Activated CD4-positive, CD25-positive, alpha-beta regulatory T cell treated with anti-CD3 and anti-CD28 coated beads, Interleukin-2, amount 50 U/mL, for 72 hours (primary cell): ENCODE measurements around the gene SFT2D1.
"Not testable (repeated sequence)": the region's sequence is repeated elsewhere in the genome, so short reads cannot be mapped to it uniquely, and the experiment has no call there.

Experiments used
- DNase-seq: peaks from one replicate; pipeline ENCODE4 v3.0.0; 2021

SFT2D1 gene

DNA sequence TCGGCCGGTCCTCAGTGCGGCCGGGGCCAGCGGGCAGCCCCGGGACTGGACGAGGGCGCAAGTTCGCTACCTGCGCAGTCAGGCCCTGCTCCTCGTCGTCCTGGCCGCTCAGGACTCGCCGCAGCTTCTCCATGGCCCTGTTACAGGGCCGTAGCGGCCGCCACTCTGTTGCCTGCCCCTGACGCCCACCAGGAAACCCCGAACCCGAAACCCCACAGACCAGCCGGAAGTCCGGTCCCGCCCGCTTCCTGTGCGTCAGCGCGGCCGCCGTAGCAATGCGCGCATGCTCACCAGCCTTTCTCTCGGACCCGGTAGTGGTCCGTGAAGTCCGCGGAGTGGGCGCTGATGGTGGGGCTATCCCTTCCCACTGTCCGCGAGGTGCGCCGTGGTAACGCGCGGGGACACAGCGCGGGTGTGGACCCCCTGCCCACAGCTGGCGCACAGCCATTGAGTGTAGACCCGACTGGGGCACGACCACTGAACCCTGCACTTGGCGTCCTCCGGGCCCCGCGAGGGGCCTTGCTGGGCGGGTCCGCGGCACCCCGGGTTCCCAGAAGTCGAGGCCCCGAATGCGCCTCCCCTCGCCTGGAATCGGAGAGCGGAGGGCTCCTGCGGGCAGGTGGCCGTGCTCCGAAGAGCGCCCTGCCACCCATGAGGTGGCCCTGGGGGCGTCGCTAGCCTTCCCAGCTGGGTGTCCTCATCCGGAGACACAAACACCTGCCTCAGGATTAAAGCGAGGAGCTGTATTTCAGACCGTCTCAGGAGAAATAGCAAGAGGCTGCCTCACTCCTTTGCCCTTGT is at the start of gene SFT2D1:
Gene SFT2D1 (minus strand): TSS at position 197 of the 801 bp plus-strand sequence. CDS start 64 bp downstream, at position 133.
- DNase-seq: peak; percentile 84

DNA sequence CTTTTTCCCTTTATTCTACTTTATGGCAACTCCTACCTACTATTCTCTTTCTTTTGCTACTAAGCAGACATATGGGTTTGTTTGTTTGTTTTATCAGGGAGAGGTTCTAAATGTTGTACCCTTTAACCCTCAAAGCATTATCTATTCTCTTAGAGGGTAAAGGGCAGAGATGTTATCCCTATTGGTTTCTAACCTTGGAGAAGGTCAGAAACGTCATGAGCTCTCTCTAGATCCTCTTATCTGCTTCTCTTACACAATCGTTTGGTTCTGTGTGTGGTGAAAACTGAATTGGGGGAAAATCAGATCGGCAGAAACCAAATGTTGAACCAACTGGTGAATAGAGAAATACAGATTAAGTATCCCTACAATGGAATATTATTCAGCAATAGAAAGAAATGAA is 46.8 kb upstream of the SFT2D1 start:
- no peak for DNase-seq

DNA sequence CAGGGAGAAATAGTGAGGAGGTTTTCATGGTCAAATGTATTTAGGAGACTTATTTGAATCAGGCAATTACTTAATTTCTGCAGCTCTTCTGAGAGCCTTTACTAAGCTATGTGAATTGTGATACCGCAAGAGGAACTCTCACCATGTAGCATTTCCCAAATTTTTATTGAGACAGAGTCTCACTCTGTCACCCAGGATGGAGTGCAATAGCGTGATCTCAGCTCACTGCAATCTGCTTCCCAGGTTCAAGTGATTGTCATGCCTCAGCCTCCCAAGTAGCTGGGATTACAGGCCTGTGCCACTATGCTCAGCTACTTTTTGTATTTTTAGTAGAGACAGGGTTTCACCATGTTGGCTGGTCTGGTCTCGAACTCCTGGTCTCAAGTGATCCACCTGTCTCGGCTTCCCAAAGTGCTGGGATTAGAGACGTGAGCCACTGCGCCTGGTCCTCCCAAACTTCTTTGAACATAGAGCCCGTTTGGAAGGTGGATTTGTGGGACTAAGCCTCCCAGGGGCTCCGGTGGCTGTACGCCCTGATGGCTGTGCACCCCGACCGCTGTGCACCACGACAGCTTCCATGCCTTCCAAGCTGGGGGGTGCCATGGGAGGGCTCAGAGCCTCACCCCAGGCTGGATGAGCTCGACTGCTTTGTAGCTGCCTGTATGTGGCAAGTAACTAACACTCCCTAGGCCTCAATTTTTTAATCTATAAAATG is 46.1 kb upstream of the SFT2D1 start:
- no peak for DNase-seq

DNA sequence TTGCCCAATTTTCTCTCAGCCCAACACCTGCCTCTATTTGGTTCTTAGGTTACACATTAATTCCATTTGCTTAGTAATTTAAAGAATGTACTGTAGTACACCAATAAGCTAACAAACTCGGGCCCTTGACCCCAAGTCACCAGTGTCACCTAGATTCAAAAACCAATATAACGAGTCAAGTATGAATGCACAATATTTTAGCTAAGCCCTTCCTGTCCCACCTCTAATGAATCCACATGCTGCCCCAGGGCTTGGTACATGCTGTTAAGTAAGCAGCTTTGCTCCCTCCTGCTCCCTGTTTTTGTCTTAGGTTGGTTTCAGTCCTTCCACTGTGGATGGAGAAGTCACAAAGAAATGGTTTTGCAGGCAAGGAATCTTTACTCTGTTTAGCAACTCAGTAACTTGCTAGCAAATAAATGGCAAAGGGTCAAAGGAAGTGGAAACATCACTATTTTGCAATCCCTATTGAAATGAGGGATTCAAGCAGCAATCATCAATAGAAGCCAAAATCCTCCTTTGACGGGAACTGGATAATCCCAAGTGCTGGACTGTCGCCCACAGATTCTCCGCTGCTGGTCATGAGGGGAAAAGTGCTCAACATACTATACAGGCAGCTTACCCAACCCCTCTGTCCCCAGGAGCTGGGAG is 45.4 kb upstream of the SFT2D1 start:
- no peak for DNase-seq

DNA sequence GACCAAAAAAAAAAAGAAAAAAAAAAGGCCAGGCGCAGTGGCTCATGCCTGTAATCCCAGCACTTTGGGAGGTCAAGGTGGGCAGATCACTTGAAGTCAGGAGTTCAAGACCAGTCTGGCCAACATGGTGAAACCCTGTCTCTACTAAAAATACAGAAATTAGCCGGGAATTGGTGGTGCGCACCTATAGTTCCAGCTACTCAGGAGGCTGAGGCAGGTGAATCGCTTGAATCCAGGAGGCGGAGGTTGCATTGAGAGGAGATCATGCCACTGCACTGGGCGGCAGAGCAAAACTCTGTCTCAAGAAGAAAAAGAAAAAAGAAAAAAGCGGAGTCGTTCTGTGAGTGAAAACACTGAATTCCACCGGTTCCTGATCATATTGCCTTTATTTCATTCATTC is 44.8 kb upstream of the SFT2D1 start:
- DNase-seq: not testable (repeated sequence)

DNA sequence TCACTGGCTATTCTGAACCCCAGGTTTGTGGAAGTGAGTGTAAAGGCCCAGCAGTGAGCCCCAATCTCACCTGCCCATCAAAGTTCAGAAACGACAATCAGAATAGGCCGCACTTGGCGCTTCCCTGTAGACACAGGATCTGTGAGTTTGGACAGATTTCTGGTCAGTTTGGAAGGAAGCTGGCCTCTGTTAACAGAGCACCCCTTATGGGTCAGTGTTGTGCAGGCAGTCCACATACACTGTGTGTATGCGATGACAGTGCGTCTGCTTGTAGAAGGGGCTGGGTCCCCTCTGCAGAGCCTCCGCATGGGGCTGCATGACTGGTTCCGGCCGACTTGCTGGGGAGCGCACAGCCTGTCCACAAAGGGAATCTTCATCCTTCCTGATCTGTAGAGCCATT is 43.8 kb upstream of the SFT2D1 start:
- no peak for DNase-seq

DNA sequence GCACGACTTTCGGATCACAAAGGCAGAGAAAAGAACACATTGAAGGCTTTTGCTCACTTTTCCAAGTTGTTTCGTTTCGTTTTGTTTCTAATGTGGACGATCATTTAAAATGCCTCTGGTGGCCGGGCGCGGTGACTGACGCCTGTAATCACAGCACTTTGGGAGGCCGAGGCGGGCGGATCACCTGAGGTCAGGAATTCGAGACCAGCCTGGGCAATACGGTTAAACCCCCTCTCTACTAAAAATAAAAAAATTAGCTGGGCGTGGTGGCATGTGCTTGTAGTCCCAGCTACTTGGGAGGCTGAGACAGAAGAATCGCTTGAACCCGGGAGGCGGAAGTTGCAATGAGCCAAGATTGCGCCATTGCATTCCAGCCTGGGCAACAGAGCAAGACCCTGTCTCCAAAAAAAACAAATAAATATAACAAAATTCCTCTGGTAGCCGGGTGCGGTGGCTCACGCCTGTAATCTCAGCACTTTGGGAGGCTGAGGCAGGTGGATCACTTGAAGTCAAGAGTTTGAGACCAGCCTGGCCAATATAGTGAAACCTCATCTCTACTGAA is 41.5 kb upstream of the SFT2D1 start:
- not testable (repeated sequence) for DNase-seq

DNA sequence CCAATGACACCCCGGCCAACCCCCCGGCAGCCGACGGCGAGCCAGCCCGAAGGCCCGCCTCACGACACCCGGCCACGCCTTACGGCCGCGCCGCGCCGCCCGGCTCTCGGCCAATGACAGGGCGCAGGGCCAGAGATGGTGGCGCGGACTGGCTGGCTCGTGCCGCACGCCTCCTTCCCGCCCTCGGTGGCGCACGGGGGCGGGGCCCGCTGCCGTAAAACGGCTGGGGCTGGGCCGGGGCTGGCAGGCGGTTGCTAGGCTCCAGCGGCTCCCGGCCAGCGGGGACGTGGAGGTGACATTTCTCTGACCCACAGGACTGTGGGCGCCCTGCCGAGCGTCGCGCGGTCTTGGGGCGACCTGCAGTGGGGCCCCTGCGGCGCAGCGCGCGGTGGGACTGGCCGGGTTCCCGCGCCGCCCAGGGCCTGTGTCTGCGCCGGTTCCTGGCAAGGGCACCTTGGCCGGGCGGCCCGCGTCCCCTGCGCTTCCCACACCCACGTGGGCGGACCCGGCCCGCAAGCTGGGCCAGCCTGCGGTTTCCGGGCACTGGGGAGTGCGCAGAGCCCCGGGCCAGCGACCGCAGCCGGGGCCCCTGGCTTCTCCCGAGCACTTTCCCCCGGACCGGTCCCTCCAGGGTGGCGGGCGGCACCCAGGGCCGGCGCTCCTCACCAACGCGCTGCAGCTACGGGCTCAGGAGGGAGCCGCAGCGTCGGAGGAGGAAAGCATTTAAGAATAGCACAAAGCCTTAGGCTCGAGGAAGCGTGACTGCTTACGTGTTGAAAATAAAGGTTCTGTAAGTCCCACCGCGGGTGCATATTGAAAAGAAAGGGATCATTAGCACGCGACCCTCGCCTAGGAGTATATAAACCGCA is 40.8 kb upstream of the SFT2D1 start, which contains the start of gene MPC1:
Gene MPC1 (minus strand): TSS at position 8 of the 869 bp plus-strand sequence. CDS start 64 bp downstream, outside the sequence.
- DNase-seq: peak; percentile 95

DNA sequence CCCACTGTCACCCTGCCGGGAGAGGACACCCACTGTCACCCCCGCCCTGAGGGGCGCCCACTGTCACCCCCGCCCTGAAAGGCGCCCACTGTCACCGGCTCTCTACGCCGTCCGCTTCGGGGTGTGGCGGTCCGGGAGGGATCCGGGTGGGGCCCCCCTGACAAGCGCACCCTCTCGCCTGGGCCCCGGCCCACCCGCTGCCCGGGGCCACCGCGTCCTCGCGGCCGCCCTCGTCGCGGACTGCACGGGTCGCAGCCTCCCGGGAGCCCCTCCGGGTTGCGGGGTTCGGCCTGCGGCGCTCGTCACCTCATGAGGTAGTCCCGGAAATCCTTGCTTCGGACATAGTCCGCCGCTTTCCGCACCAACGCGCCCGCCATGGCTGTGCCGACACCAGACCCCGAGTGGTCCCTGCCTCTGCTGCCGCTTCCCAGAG is 40.2 kb upstream of the SFT2D1 start:
- no peak for DNase-seq

DNA sequence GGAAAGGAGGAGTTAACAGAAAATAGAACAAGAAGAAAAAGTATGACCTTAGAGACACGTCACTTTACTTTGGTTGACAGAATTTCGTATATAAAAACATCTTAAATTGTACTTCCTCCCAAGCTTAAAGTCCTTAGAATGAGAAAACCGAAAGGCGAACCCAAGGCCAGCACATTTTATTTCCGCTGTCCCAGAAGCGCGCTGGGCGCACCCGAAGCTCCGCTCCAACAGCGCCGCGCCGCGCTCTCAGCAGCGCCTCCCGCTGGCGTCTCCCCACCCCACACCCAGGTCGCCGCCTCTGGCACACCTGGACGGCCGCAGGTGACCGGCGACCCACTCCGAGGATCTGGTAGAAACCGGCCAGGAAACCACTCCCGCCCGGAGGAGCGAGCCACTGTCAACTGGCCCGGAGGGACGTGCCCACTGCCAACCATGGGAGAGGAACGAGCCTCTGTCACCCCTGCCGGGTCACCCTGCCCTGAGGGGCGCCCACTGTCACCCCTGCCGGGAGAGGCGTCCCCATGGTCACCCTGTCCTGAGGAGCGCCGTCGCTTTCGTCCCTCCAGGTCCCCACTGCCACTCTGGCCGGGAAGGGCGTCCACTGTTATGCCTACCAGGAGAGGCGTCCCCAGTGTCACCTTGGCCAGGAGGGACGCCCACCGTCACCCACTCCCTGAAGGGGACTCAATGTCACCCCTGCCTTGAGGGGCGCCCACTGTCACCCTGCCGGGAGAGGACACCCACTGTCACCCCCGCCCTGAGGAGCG is 39.6 kb upstream of the SFT2D1 start:
- peak; percentile 83 for DNase-seq

DNA sequence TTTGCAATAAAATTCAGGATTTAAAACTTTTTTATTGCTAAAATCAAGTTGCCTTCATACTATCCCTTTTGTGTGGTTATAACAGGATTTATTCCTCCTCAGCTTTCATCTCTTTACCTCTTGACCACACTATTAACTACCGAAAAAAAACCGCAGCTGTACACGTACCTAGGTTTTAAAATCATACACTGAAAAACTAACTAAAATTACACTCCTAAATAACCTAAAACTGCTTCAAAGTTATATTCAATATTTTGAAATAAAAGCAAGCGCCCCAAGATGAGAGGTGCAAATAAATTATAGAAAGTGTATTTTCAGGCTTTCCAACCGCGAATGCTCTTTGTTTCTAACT is 39.0 kb upstream of the SFT2D1 start:
- DNase-seq: no peak

DNA sequence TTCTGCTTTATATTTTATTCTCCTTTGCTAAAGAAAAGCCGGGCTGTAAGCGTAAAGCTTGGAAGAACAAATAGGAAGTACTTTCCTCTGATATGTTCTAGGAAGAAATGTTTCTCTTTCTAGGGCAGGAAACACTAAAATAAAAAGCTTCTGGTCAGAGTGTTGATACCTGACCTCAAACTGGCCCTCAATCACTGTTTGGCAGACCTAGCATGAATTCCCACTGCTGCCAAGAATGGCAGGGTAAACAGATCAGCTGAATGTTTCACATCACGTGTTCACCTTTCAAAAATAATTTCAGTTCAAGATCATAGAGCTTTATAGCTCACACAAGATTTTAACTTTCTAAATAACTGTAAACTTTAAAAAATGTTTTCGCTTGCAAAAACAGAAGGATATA is 37.5 kb upstream of the SFT2D1 start:
- DNase-seq: no peak

DNA sequence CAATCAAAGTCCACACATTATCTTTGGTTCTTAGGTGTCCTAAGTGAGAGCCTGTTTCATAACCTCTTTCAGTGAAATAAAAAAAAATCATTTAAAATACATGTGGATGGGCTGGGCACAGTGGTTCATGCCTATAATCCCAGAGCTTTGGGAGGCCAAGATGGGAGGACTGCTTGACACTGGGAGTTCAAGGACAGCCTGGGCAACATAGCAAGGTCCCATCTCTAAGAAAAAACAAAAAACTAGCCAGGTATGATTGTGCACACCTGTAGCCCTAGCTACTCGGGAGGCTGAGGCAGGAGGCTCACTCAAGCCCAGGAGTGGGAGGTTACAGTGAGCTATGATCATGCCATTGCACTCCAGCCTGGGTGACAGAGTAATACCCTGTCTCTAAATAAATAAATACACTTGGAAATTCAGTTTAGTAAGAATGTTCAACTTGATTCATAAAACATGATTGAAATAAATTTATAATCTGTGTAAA is 36.8 kb upstream of the SFT2D1 start:
- no peak for DNase-seq

DNA sequence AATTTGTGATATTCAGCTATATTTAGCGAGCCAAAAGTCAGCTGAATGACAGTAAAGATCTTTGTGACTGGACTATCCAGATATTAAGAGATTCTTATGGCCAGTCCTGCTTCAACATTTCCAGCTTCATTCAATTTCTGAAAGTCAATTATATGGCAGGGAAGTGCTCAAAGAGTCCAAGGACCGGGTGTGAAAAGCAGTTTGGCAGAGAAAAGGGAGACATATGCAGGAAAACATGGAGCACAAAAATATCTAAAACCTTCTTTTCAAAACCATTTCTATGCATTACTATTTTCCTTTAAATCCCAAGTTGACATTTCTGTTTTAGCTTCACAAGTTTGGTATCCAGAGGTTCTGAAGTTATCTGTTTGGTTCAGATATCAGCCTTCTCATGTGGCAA is 35.4 kb upstream of the SFT2D1 start:
- DNase-seq: no peak

DNA sequence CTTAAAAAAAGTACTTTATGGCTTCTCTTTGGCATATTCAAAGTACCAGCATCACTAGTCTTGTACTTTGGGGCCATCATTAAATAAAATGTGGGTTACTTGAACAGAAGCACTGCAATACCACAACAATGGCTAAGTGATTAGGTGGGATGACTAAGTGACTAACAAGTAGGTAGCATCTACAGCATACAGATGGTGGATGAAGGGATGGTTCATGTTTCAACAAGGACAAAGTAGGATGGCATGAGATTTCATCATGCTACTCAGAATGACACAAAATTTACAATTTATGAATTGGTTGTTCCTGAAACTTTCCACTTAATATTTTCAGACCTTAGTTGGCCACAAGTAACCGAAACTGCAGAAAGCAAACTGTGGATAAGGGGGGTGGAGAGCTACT is 32.7 kb upstream of the SFT2D1 start:
- no peak for DNase-seq

DNA sequence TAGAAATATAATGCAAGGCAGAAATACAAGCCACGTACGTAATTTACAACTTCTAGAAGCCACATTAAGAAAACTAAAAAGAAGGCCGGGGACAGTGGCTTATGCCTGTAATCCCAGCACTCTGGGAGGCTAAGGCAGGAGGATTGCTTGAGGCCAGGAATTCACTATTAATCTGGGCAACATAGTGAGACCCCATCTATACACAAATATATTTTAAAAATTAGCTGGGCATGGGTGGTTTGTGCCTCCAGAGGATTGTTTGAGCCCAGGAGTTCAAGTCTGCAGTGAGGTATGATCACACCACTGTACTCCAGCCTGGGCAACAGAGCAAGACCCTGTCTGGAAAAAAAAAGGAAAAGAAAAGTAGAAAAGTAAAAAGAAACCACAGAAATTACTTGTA is 28.1 kb upstream of the SFT2D1 start:
- no peak for DNase-seq

DNA sequence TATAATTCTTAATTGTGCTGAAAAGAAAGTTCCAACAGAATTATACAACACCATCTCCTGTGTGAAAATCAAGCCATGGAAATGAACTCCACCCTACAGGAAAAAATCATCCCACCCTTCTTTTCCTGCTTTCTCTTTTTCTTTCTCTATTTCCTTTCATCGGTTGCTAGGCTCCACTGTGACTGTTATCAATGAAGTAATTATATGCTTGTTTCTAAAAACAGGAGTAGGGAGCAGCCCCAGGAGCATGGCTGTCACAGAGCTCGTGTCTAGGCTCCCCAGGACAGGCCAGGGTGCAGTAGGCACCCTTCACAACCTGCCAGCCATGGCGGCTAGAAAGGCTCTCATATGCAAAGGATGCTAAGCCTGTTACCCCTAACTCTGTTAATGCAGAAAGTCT is 27.4 kb upstream of the SFT2D1 start:
- DNase-seq: no peak

DNA sequence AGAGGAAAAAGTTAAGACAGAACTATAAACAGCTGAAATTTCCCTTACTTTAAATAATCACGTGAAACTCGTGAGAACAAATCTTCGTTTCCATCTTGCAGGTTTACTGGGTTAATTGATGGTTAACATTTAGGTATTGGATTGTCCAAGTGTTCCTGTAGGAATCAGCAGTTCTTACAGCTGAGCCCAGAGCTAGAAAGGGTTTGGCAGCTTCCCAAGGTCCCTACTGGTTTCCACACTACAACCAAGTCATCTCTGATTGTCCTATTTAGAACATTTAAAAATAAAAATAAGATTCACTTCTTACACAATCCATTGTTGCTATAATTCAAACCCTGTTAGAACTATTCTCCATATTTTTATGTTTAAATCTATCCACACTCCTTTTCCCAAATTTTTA is 24.6 kb upstream of the SFT2D1 start:
- DNase-seq: no peak

DNA sequence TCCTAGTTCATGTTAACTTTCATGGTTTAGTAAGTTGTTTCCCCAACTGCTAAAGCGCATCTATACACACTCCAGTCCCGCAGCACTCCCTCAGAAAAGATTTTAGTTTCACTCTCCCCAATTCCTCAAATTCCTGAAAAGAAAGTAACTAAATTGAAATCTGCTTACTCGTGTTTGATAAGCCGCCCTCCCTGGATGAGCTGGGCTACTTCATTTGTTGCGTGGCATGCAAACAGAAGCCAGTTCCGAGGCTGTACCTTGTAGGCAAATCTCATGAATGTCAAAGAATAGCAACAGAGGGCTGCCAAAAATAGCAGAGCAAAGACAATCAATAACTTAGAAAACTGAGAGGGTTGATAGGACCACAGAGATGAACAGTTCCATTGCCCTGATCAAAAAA is 23.5 kb upstream of the SFT2D1 start:
- DNase-seq: no peak

DNA sequence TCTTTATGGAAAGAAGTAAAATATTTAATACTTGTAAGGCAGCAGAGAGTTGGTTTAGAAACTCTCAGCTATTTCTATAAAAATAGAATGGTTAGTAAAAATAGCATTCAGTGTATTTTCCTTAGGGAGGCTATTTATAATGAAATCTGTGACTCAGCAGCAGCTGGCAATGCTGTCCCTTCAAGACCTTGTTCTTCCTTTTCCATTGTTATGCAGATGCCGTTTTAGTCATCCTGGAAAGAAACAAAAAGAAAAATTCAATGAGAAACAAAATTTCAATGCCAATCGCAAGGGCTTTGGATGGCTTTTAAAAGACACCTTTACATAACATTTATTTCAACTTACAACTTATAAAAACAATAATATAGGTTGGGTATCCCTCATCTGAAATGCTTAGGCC is 22.9 kb upstream of the SFT2D1 start:
- DNase-seq: no peak

DNA sequence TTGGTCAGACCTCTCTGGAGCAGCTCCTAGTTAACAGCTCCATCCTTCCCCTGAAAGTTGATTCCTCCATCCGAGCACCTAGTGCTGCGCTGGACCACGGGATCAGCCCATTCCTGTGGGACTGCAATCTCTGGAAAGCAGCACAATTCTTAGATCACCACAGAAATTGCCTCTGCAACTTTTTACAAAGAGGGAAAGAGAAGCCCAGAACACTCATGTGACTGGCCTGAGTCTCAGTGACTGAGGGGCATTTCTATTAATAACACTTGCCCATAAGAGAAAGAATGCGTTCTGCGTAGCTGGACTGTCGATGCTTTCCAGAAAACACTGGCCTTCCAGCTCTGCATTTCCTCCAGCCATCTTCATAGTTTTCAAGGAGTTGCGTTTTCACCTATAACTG is 22.1 kb upstream of the SFT2D1 start:
- no peak for DNase-seq

DNA sequence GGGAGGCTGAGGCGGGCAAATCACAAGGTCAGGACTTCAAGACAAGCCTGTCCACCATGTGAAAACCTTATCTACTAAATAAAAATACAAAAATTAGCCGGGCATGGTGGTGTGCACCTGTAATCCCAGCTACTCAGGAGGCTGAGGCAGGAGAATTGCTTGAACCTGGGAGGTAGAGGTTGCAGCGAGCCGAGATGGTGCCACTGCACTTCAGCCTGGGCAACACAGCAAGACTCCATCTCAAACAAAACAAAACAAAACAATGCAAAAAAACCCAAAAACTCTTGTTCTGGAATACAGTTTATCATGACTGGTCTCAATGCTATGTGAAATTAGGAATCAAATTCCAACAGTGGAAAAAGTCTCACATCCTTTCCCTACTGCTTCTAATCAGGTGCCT is 20.1 kb upstream of the SFT2D1 start:
- not testable (repeated sequence) for DNase-seq
